HepG2 (cell line): ENCODE measurements around the gene SPAG8. TPM values are rescaled to one million over a fixed set of nuclear protein-coding genes. Genes with fewer than 3 reads are reported as not detected.

Experiments used
- ATAC-seq: fragments of 200-7000 bp; cut with Tn5 transposase; 3 replicates; pipeline ENCODE4 v1.9.1; 2020; ENCODE audit warnings: mild to moderate bottlenecking, moderate library complexity
- BruUV-seq: library from RNA; stranded (reverse); fragments of 400-500 nt; replicated peaks from 2 replicates; lab custom pipeline; 2021; lab: Mats Ljungman, UMichigan
- CTCF ChIA-PET: fragments of 300-600 bp; formaldehyde crosslinking; extraction: SDS; loops from one replicate; lab custom pipeline; 2021; ENCODE audit warnings: low total read pairs, inconsistent platforms, low intra/inter-chr PET ratio; lab: Yijun Ruan, JAX
- POLR2A ChIA-PET: fragments of 350-600 bp; sonication (Branson Sonifier 250); formaldehyde crosslinking; loops from one replicate; lab custom pipeline; 2020; ENCODE audit warnings: antibody characterized with exemption, inconsistent platforms; lab: Yijun Ruan, JAX
- DNase-seq: peaks from one replicate; pipeline ENCODE4 v3.0.0-alpha.2; 2015; ENCODE audit warnings: low spot score
- FAIRE-seq: peaks from 3 replicates; lab custom pipeline; 2011; peaks lifted over from hg19 to GRCh38; lab: Jason Lieb, UNC
- H2AFZ ChIP-seq: one replicate; pipeline ENCODE4 v1.6.1; 2011; ENCODE audit warnings: low read length, inconsistent platforms
- H3K27ac ChIP-seq: fragments of 300-600 bp; 3 replicates; pipeline ENCODE4 v1.8.0; 2011; ENCODE audit warnings: mixed run types, mild to moderate bottlenecking, mixed read lengths, low read length, inconsistent platforms; ENCODE audit not compliant: insufficient read depth; ENCODE audit errors: extremely low read length
- H3K27me3 ChIP-seq, 2 experiments: fragments of 200-600 bp in 1 of 2; 2 replicates in 1 of 2; 3 replicates in 1 of 2; pipeline versions ENCODE4 v1.6.0 to v1.8.0; 2011; ENCODE audit warnings: low read length in 2 of 2, mild to moderate bottlenecking in 2 of 2, moderate library complexity in 2 of 2, inconsistent platforms in 1 of 2; ENCODE audit not compliant: insufficient read depth in 2 of 2, control insufficient read depth in 1 of 2
- H3K36me3 ChIP-seq, 2 experiments: fragments of 200-600 bp in 1 of 2; replicated peaks in 1 of 2; 2 replicates in 1 of 2; 3 replicates in 1 of 2; pipeline versions ENCODE4 v1.5.1 to v1.8.0; 2011; ENCODE audit warnings: low read length in 2 of 2, inconsistent platforms in 1 of 2; ENCODE audit not compliant: insufficient read depth in 2 of 2, control insufficient read depth in 1 of 2
- H3K4me1 ChIP-seq: 2 replicates; pipeline ENCODE4 v1.5.1; 2012; ENCODE audit warnings: low read length, inconsistent platforms; ENCODE audit not compliant: insufficient read depth
- H3K4me2 ChIP-seq: 2 replicates; pipeline ENCODE4 v1.6.0; 2011; ENCODE audit warnings: low read depth, low read length, inconsistent platforms
- H3K4me3 ChIP-seq, 3 experiments: fragments of 200-600 bp in 1 of 3; sonication (generic), shearing (Covaris generic) in 1 of 3; replicated peaks in 1 of 3; 2 replicates each; pipeline ENCODE4 v1.5.1; 2011 to 2016; ENCODE audit warnings: low read length in 3 of 3, inconsistent platforms in 2 of 3, low read depth in 2 of 3, mild to moderate bottlenecking in 2 of 3, control low read depth in 1 of 3, mixed read lengths in 1 of 3; ENCODE audit not compliant: insufficient read depth in 1 of 3
- H3K79me2 ChIP-seq: one replicate; pipeline ENCODE4 v1.6.1; 2011; ENCODE audit warnings: low read length, inconsistent platforms; ENCODE audit not compliant: insufficient read depth
- H3K9ac ChIP-seq: 2 replicates; pipeline ENCODE4 v1.6.0; 2011; ENCODE audit warnings: mild to moderate bottlenecking, low read depth, low read length, inconsistent platforms; ENCODE audit not compliant: insufficient read depth
- H3K9me3 ChIP-seq: 2 replicates; pipeline ENCODE4 v1.5.1; 2012; ENCODE audit warnings: mild to moderate bottlenecking, low read length
- H4K20me1 ChIP-seq: 2 replicates; pipeline ENCODE4 v1.6.0; 2011; ENCODE audit warnings: inconsistent platforms, mild to moderate bottlenecking, low read length, moderate library complexity; ENCODE audit not compliant: insufficient read depth
- GATA4 ChIP-seq: sonication (generic); IDR thresholded peaks from 2 replicates; pipeline ENCODE4 v1.6.1; 2016; ENCODE audit warnings: antibody characterized with exemption, low read depth, borderline replicate concordance
- MIXL1 ChIP-seq: IDR thresholded peaks from 2 replicates; pipeline ENCODE4 v1.6.1; 2016
- SOX5 ChIP-seq: IDR thresholded peaks from 2 replicates; pipeline ENCODE4 v1.6.1; 2016; ENCODE audit warnings: borderline replicate concordance
- ZBED4 ChIP-seq: sonication (generic); formaldehyde crosslinking; IDR thresholded peaks from 2 replicates; pipeline ENCODE4 v1.4.0; 2020; ENCODE audit warnings: missing genetic modification reagents, borderline replicate concordance
- ZNF644 ChIP-seq: IDR thresholded peaks from 2 replicates; pipeline ENCODE4 v1.6.1; 2016; ENCODE audit warnings: low read depth
- WGBS: methylation state at CpG from one replicate; pipeline ENCODE4 v1.1.6; 2017; ENCODE audit warnings: low lambda C conversion rate; 5-methylcytosine and 5-hydroxymethylcytosine counted together
- in situ Hi-C: cut with HindIII; loops from 2 replicates; pipeline ENCODE4 v1.10.0; 2017; ENCODE audit warnings: low pct_unique_long_range_greater_than_20kb; ENCODE audit not compliant: extremely low pct_ligation_motif_present
- intact Hi-C: fragments of 100-400 bp; cut with micrococcal nuclease; formaldehyde crosslinking; loops from one replicate; pipeline ENCODE4 v1.10.0; 2022; ENCODE audit not compliant: unreplicated experiment
- polyA plus RNA-seq, 8 experiments: library from polyadenylated mRNA; depleted of rRNA in 3 of 8; stranded (reverse) in 7 of 8; unstranded in 1 of 8; fragments of >200 nt; fragmentation: Illumina TruSeq in 4 of 8; extraction: Trizol in 4 of 8; gene quantifications; 2 replicates each; pipeline versions ENCODE4 v1.2.1 to v1.2.3, GENCODE V29; 2011 to 2016; ENCODE audit warnings: low read depth in 4 of 8, missing spikeins in 1 of 8, mixed read lengths in 1 of 8; ENCODE audit not compliant: insufficient read depth in 1 of 8
- total RNA-seq, 5 experiments: library from RNA; depleted of rRNA; stranded (reverse); fragments of >200 nt; fragmentation: Illumina TruSeq; extraction: Trizol; gene quantifications; 2 replicates each; pipeline ENCODE4 v1.2.3, GENCODE V29; 2016; ENCODE audit warnings: low read depth in 1 of 5
- TF ChIP-seq, protein P1 (sequence below): sonication (generic); formaldehyde crosslinking; conservative IDR thresholded peaks from 2 replicates; pipeline ENCODE4 v1.4.0; 2020; ENCODE audit warnings: missing genetic modification reagents
- TF ChIP-seq, protein P2 (sequence below): sonication (generic); formaldehyde crosslinking; IDR thresholded peaks from 2 replicates; pipeline ENCODE4 v1.8.1; 2023; ENCODE audit warnings: mild to moderate bottlenecking, inconsistent platforms, moderate library complexity, missing genetic modification reagents, borderline replicate concordance
- TF ChIP-seq, protein P3 (sequence below): sonication (generic); formaldehyde crosslinking; IDR thresholded peaks from 2 replicates; pipeline ENCODE4 v1.5.0; 2020; ENCODE audit warnings: missing genetic modification reagents, mild to moderate bottlenecking, borderline replicate concordance

Gene SPAG8
- total and polyA plus RNA-seq, 2 of the 13 experiments (the other 11 are each of a cell fraction or from before 2014, with no cell fraction given), result 0.18 to 0.27 TPM

- H3K27ac ChIP-seq, result peak overlapping the region; percentile 7
- no peak for DNase-seq
- no peaks in the 10 kb centered on the region for H4K20me1 ChIP-seq
- H3K79me2 ChIP-seq, result peaks cover 7% of the 10 kb centered on the region
- no peak for ATAC-seq
- intact Hi-C loops (no loop called here), in situ Hi-C loops (no loop called here)
- H3K27me3 ChIP-seq, result no peaks in the 10 kb centered on the region
- 77% methylated on average over 4 of the region's 4 CpGs for WGBS
- H3K4me1 ChIP-seq, result peaks cover 49% of the 10 kb centered on the region
- H3K9me3 ChIP-seq, result no peaks in the 10 kb centered on the region
- BruUV-seq, result no TSS peak
- no peak for FAIRE-seq
- H3K4me2 ChIP-seq, result peak overlapping the region; percentile 32; the same call in 1 of the 2 replicates
- no peak overlapping the region for H2AFZ ChIP-seq
- CTCF ChIA-PET, result no interaction called here
- TF ChIP-seq, protein P1, sequence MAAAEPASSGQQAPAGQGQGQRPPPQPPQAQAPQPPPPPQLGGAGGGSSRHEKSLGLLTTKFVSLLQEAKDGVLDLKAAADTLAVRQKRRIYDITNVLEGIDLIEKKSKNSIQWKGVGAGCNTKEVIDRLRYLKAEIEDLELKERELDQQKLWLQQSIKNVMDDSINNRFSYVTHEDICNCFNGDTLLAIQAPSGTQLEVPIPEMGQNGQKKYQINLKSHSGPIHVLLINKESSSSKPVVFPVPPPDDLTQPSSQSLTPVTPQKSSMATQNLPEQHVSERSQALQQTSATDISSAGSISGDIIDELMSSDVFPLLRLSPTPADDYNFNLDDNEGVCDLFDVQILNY (CRISPR knock-in tag), result no peak
- no peak for TF ChIP-seq ZBED4 (CRISPR knock-in tag)
- TF ChIP-seq MIXL1 (CRISPR knock-in tag), result no peak
- TF ChIP-seq ZNF644, result no peak
- no peak for TF ChIP-seq GATA4
- TF ChIP-seq, protein P2, sequence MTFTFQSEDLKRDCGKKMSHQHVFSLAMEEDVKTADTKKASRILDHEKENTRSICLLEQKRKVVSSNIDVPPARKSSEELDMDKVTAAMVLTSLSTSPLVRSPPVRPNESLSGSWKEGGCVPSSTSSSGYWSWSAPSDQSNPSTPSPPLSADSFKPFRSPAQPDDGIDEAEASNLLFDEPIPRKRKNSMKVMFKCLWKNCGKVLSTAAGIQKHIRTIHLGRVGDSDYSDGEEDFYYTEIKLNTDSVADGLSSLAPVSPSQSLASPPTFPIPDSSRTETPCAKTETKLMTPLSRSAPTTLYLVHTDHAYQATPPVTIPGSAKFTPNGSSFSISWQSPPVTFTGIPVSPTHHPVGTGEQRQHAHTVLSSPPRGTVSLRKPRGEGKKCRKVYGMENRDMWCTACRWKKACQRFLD (CRISPR knock-in tag), result no peak
- TF ChIP-seq, protein P3, sequence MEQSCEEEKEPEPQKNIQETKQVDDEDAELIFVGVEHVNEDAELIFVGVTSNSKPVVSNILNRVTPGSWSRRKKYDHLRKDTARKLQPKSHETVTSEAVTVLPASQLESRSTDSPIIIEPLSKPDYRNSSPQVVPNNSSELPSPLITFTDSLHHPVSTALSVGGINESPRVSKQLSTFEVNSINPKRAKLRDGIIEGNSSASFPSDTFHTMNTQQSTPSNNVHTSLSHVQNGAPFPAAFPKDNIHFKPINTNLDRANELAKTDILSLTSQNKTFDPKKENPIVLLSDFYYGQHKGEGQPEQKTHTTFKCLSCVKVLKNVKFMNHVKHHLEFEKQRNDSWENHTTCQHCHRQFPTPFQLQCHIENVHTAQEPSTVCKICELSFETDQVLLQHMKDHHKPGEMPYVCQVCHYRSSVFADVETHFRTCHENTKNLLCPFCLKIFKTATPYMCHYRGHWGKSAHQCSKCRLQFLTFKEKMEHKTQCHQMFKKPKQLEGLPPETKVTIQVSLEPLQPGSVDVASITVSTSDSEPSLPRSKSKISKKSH (CRISPR knock-in tag), result no peak
- no peak for TF ChIP-seq SOX5 (CRISPR knock-in tag)
- POLR2A ChIA-PET, result interaction anchor here (0.7 to 2.3 kb wide), 5 partner anchors 12 to 43 kb away, joined by 3 to 7 read pairs (median 5); partner anchors contain the start of genes CREB3, GBA2, HINT2 and RGP1
- no peaks in the 10 kb centered on the region for H3K36me3 ChIP-seq
- H3K9ac ChIP-seq, result no peak overlapping the region
- no peak overlapping the region for H3K4me3 ChIP-seq
Measured at GRCh38 chr9:35771075-35771433, 41.0 kb downstream of the SPAG8 start.
